Neural cell (in vitro differentiated cells): ENCODE results near the gene LRRC4B.

Source experiments
- EP300 ChIP-seq: fragments of 450-650 bp; conservative IDR thresholded peaks from 2 replicates; pipeline ENCODE4 v1.6.1; 2014; ENCODE audit warnings: antibody characterized with exemption, mild to moderate bottlenecking, moderate library complexity; ENCODE audit not compliant: poor library complexity, severe bottlenecking
- EZH2 ChIP-seq: fragments of 200-600, 300-800 bp; shearing (Covaris generic), sonication (generic); IDR thresholded peaks from 2 replicates; pipeline ENCODE4 v1.6.1; 2014; ENCODE audit warnings: antibody characterized with exemption, low read length, borderline replicate concordance, mild to moderate bottlenecking; ENCODE audit not compliant: insufficient read depth, poor library complexity, severe bottlenecking
- POLR2AphosphoS5 ChIP-seq: IDR thresholded peaks from 2 replicates; pipeline ENCODE4 v1.6.1; 2012
- RAD21 ChIP-seq: fragments of 450-650 bp; conservative IDR thresholded peaks from 2 replicates; pipeline ENCODE4 v1.6.1; 2014; ENCODE audit warnings: antibody characterized with exemption, mild to moderate bottlenecking, moderate library complexity
- SMC3 ChIP-seq: fragments of 450-650 bp; conservative IDR thresholded peaks from 2 replicates; pipeline ENCODE4 v1.6.1; 2014; ENCODE audit warnings: antibody characterized with exemption, mild to moderate bottlenecking, moderate library complexity; ENCODE audit not compliant: poor library complexity
- TAF1 ChIP-seq: IDR thresholded peaks from 2 replicates; pipeline ENCODE4 v1.6.1; 2012; ENCODE audit warnings: low read depth
- TF ChIP-seq, protein P1 (sequence below): fragments of 450-650 bp; IDR thresholded peaks from 2 replicates; pipeline ENCODE4 v1.5.1; 2014; ENCODE audit warnings: antibody characterized with exemption, mild to moderate bottlenecking, moderate library complexity; ENCODE audit not compliant: poor library complexity, severe bottlenecking
- TF ChIP-seq, protein P2 (sequence below): IDR thresholded peaks from 2 replicates; pipeline ENCODE4 v1.6.1; 2012; ENCODE audit warnings: borderline replicate concordance

DNA sequence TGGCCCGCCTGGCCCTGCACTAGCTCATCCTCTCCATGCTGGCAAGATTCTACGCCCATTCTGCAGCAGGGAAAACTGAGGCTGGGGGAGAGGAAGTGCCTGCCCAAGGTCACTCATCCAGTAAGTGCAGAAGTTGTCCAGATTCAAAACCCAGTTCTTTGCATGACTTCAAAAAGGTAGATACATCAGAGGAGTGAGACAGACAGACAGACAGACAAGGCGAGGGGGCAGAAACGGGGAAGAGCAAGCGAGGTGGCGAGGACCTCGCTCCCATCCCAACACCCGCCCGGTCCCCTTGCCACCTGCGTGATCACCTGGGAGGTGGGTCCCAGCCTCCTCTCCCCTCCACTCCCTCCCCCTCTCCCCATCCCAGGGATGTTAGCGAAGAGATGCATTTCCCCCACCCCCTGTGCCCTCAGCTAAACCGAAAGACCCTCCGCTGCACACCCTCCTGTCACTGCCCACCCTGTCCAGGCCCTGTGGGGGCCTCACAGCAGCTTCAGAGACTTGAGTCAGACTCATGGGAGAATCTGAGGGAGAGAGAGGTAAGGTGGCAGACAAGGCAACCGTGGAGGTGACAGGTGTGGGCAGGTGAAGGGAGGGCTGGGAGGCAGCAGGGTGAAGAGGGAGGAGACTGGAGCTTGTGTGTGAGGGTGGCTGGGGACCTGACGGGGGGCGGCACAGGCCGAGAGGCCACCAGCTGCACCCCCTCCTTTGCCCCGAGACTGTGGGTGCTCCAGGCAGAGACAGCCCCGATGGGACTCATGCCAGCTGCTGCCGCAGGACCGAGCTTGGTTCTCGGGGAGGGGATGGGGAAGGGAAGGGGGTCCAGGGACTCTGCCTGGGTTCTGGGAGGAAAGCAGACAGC is 18.9 kb downstream of the LRRC4B start:
- TF ChIP-seq, protein P1, sequence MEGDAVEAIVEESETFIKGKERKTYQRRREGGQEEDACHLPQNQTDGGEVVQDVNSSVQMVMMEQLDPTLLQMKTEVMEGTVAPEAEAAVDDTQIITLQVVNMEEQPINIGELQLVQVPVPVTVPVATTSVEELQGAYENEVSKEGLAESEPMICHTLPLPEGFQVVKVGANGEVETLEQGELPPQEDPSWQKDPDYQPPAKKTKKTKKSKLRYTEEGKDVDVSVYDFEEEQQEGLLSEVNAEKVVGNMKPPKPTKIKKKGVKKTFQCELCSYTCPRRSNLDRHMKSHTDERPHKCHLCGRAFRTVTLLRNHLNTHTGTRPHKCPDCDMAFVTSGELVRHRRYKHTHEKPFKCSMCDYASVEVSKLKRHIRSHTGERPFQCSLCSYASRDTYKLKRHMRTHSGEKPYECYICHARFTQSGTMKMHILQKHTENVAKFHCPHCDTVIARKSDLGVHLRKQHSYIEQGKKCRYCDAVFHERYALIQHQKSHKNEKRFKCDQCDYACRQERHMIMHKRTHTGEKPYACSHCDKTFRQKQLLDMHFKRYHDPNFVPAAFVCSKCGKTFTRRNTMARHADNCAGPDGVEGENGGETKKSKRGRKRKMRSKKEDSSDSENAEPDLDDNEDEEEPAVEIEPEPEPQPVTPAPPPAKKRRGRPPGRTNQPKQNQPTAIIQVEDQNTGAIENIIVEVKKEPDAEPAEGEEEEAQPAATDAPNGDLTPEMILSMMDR, result no peak
- TF ChIP-seq TAF1 (no peak), EZH2 (no peak), RAD21 (no peak), POLR2AphosphoS5 (no peak), EP300 (no peak), SMC3 (no peak)
- TF ChIP-seq, protein P2, sequence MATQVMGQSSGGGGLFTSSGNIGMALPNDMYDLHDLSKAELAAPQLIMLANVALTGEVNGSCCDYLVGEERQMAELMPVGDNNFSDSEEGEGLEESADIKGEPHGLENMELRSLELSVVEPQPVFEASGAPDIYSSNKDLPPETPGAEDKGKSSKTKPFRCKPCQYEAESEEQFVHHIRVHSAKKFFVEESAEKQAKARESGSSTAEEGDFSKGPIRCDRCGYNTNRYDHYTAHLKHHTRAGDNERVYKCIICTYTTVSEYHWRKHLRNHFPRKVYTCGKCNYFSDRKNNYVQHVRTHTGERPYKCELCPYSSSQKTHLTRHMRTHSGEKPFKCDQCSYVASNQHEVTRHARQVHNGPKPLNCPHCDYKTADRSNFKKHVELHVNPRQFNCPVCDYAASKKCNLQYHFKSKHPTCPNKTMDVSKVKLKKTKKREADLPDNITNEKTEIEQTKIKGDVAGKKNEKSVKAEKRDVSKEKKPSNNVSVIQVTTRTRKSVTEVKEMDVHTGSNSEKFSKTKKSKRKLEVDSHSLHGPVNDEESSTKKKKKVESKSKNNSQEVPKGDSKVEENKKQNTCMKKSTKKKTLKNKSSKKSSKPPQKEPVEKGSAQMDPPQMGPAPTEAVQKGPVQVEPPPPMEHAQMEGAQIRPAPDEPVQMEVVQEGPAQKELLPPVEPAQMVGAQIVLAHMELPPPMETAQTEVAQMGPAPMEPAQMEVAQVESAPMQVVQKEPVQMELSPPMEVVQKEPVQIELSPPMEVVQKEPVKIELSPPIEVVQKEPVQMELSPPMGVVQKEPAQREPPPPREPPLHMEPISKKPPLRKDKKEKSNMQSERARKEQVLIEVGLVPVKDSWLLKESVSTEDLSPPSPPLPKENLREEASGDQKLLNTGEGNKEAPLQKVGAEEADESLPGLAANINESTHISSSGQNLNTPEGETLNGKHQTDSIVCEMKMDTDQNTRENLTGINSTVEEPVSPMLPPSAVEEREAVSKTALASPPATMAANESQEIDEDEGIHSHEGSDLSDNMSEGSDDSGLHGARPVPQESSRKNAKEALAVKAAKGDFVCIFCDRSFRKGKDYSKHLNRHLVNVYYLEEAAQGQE, result no peak
